Parathyroid adenoma (tissue), 2 donors: ENCODE data around the gene LLGL2.

Source experiments
- H2AFZ ChIP-seq: fragments of 300-600 bp; sonication (generic); one replicate; pipeline ENCODE4 v1.7.0; 2017; ENCODE audit warnings: antibody characterized with exemption, mild to moderate bottlenecking
- H3K27ac ChIP-seq: fragments of 300-600 bp; sonication (generic); one replicate; pipeline ENCODE4 v1.7.0; 2017
- H3K27me3 ChIP-seq: fragments of 300-600 bp; sonication (generic); one replicate; pipeline ENCODE4 v1.7.0; 2017; ENCODE audit warnings: low read length; ENCODE audit not compliant: control insufficient read depth, insufficient read depth
- H3K36me3 ChIP-seq: fragments of 300-600 bp; sonication (generic); one replicate; pipeline ENCODE4 v1.7.0; 2017; ENCODE audit warnings: low read length; ENCODE audit not compliant: control insufficient read depth, insufficient read depth
- H3K4me1 ChIP-seq: fragments of 300-600 bp; sonication (generic); one replicate; pipeline ENCODE4 v1.7.0; 2017; ENCODE audit warnings: control low read depth
- H3K4me2 ChIP-seq: fragments of 300-600 bp; sonication (generic); one replicate; pipeline ENCODE4 v1.7.0; 2017; ENCODE audit warnings: low read length
- H3K4me3 ChIP-seq: fragments of 300-600 bp; sonication (generic); one replicate; pipeline ENCODE4 v1.7.0; 2017; ENCODE audit warnings: low read depth, low read length
- H3K79me2 ChIP-seq: fragments of 300-600 bp; sonication (generic); one replicate; pipeline ENCODE4 v1.7.0; 2017; ENCODE audit warnings: control low read depth
- H3K9ac ChIP-seq: fragments of 300-600 bp; sonication (generic); one replicate; pipeline ENCODE4 v1.7.0; 2017; ENCODE audit warnings: mild to moderate bottlenecking
- H3K9me3 ChIP-seq: fragments of 300-600 bp; sonication (generic); one replicate; pipeline ENCODE4 v1.7.0; 2017; ENCODE audit warnings: low read length; ENCODE audit not compliant: control insufficient read depth
- CTCF ChIP-seq: fragments of 300-600 bp; sonication (generic); IDR thresholded peaks from one replicate; pipeline ENCODE4 v1.7.0; 2017; ENCODE audit warnings: antibody characterized with exemption, mild to moderate bottlenecking
- donor health status: primary hyperparathyroidism.

Gene LLGL2

DNA sequence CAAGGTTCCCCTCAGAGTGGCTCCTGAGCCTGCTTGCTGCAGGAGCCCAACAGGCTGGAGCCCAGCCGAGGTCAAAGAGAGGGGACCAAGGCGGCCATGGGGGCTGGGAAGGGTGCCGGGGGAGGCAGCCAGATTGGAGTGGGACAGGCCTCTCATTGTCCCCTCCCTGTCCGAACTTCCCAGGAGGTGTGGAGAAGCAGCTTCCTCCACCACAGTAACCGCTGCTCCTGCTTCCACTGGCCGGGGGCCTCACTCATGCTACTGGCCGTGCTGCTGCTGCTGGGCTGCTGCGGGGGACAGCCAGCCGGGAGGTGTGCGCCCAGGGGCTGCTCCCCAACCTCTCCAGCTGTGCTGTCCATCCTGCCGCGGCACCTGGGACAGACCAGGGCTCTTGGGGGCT is 39.8 kb upstream of the LLGL2 start:
- no peak overlapping the region for H2AFZ ChIP-seq
- no peaks in the 10 kb centered on the region for H3K27me3 ChIP-seq
- H3K36me3 ChIP-seq: no peaks in the 10 kb centered on the region
- H3K27ac ChIP-seq: no peak overlapping the region
- TF ChIP-seq CTCF: no peak
- no peak overlapping the region for H3K4me2 ChIP-seq
- H3K79me2 ChIP-seq: peaks cover 10% of the 10 kb centered on the region
- H3K4me1 ChIP-seq: no peaks in the 10 kb centered on the region
- H3K4me3 ChIP-seq: no peak overlapping the region
- no peak overlapping the region for H3K9ac ChIP-seq
- no peaks in the 10 kb centered on the region for H3K9me3 ChIP-seq

GRCh38 chr17:75486151-75486550 is 39.3 kb upstream of the LLGL2 start:
- Histone ChIP-seq H2AFZ (no peak overlapping the region), H3K27me3 (no peaks in the 10 kb centered on the region), H3K27ac (no peak overlapping the region), H3K36me3 (no peaks in the 10 kb centered on the region), H3K4me3 (no peak overlapping the region), H3K4me2 (no peak overlapping the region), H3K9me3 (no peaks in the 10 kb centered on the region), H3K9ac (no peak overlapping the region), H3K79me2 (peaks cover 6% of the 10 kb centered on the region), H3K4me1 (no peaks in the 10 kb centered on the region)
- no peak for TF ChIP-seq CTCF

DNA sequence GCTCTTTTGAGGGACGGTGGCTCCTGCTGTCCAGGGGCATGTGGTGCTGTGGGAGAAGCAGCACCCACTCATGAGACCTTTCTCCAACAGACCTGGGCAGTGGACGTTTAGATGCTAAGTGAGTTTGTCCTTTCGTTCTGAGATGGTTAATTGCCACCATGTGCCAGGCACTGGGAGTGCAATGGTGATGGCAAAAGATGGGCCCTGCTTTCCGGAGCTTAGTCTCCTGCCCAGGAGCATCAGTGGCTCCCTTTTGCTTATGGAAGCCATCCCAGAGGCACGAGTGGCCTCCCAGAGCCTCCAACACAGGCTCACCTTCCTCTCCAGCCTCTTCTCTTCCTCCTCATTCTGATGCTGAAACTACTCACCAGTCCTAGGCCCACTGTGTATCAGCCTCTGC is 38.5 kb upstream of the LLGL2 start:
- Histone ChIP-seq H3K4me3 (no peak overlapping the region), H3K27me3 (no peaks in the 10 kb centered on the region), H3K9ac (no peak overlapping the region), H3K4me2 (no peak overlapping the region), H3K79me2 (peaks cover 6% of the 10 kb centered on the region), H3K27ac (peak overlapping the region; percentile 55), H3K36me3 (no peaks in the 10 kb centered on the region), H3K4me1 (no peaks in the 10 kb centered on the region), H3K9me3 (no peaks in the 10 kb centered on the region), H2AFZ (no peak overlapping the region)
- TF ChIP-seq CTCF: no peak

DNA sequence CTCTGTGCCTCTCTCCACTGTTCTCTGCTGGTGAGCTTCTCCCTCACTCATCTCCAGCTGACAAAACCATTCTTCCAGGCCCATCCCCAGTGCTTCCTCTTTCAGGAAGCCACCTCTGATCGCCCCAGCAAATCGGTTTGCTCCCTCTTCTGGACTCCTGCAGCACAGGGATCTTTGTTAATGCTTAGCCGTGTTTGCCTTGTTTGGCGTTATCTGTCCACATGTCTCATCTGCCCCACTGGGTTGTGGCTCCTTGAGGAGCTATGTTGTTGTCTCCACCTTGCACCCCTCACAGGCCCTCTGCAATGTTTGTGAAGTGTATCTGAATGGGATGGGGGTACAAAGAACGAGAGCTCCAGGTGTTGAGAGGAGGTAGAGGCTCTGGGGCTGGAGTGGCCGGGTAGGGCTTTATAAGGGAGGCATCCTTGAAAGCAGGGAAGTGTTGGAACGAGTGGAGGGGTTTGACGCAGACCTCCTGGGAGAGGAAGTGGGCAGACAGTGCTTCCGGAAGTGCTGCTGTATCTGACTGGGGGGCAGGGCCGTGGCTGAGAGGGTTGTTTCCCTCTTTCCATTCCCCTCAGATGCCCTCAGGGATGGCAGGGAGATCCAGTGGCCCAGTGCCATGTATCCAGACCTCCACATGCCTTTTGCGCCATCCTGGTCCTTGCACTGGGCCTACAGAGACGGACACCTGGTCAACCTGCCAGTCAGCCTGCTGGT is 38.0 kb upstream of the LLGL2 start:
- Histone ChIP-seq H3K9ac (no peak overlapping the region), H3K4me2 (no peak overlapping the region), H3K79me2 (peaks cover 6% of the 10 kb centered on the region), H3K27ac (peak overlapping the region; percentile 55), H3K27me3 (no peaks in the 10 kb centered on the region), H3K9me3 (no peaks in the 10 kb centered on the region), H3K4me3 (no peak overlapping the region), H2AFZ (no peak overlapping the region), H3K36me3 (no peaks in the 10 kb centered on the region), H3K4me1 (no peaks in the 10 kb centered on the region)
- no peak for TF ChIP-seq CTCF
